GM23338 (cell line): ENCODE results near the gene RAB29. TPM values are rescaled to one million over a fixed set of nuclear protein-coding genes. Genes with fewer than 3 reads are reported as not detected.

ENCODE experiments used
- ATAC-seq: fragments of 200-7000 bp; cut with Tn5 transposase; 3 replicates; pipeline ENCODE4 v1.9.1; 2020
- DNase-seq: peaks from one replicate; pipeline ENCODE4 v3.0.0-alpha.2; 2015; ENCODE audit warnings: low spot score
- H2AFZ ChIP-seq: fragments of 200-600 bp; sonication (generic); 2 replicates; pipeline ENCODE4 v1.8.0; 2016; ENCODE audit warnings: antibody characterized with exemption, mild to moderate bottlenecking, moderate library complexity
- H3F3A ChIP-seq: fragments of 200-600 bp; sonication (generic); replicated peaks from 2 replicates; pipeline ENCODE4 v1.8.0; 2017; ENCODE audit warnings: antibody characterized with exemption, mixed run types, low read depth
- H3K27ac ChIP-seq: fragments of 200-600 bp; sonication (generic); 2 replicates; pipeline ENCODE4 v1.6.1; 2016; ENCODE audit warnings: low read depth
- H3K27me3 ChIP-seq: fragments of 200-600 bp; sonication (generic); 2 replicates; pipeline ENCODE4 v1.8.0; 2016; ENCODE audit warnings: mild to moderate bottlenecking, mixed run types, moderate library complexity; ENCODE audit not compliant: insufficient read depth
- H3K36me3 ChIP-seq: fragments of 200-600 bp; sonication (generic); 2 replicates; pipeline ENCODE4 v1.8.0; 2016; ENCODE audit warnings: mild to moderate bottlenecking; ENCODE audit not compliant: insufficient read depth
- H3K4me1 ChIP-seq: fragments of 200-600 bp; sonication (generic); 2 replicates; pipeline ENCODE4 v1.8.0; 2016; ENCODE audit warnings: mild to moderate bottlenecking, moderate library complexity; ENCODE audit not compliant: insufficient read depth
- H3K4me2 ChIP-seq: fragments of 200-600 bp; sonication (generic); 2 replicates; pipeline ENCODE4 v1.7.1; 2017; ENCODE audit warnings: mixed run types
- H3K4me3 ChIP-seq: fragments of 200-600 bp; sonication (generic); 2 replicates; pipeline ENCODE4 v1.6.1; 2016; ENCODE audit warnings: mixed run types
- H3K79me2 ChIP-seq: fragments of 200-600 bp; sonication (generic); replicated peaks from 2 replicates; pipeline ENCODE4 v1.8.0; 2017; ENCODE audit warnings: mild to moderate bottlenecking; ENCODE audit not compliant: insufficient read depth
- H3K9me2 ChIP-seq: fragments of 200-600 bp; sonication (generic); 2 replicates; pipeline ENCODE4 v1.8.0; 2017; ENCODE audit not compliant: insufficient read depth
- H4K20me1 ChIP-seq: fragments of 200-600 bp; sonication (generic); replicated peaks from 2 replicates; pipeline ENCODE4 v1.8.0; 2017; ENCODE audit warnings: mild to moderate bottlenecking; ENCODE audit not compliant: insufficient read depth
- H3K27ac Mint-ChIP-seq: 2 replicates; pipeline ENCODE4 v1.8.0; 2020; ENCODE audit warnings: inconsistent platforms, mild to moderate bottlenecking, moderate library complexity, mixed read lengths
- H3K27me3 Mint-ChIP-seq: 3 replicates; pipeline ENCODE4 v1.8.0; 2022; ENCODE audit warnings: low read depth, mild to moderate bottlenecking, moderate library complexity, mixed read lengths, inconsistent platforms; ENCODE audit not compliant: insufficient read depth, poor library complexity
- H3K36me3 Mint-ChIP-seq: 3 replicates; pipeline ENCODE4 v1.8.0; 2021; ENCODE audit warnings: low read depth, mild to moderate bottlenecking, inconsistent platforms, moderate library complexity, mixed read lengths
- H3K4me1 Mint-ChIP-seq: 3 replicates; pipeline ENCODE4 v1.8.0; 2020; ENCODE audit warnings: mild to moderate bottlenecking, inconsistent platforms, mixed read lengths
- H3K4me3 Mint-ChIP-seq: 3 replicates; pipeline ENCODE4 v1.8.0; 2021; ENCODE audit warnings: moderate library complexity, mild to moderate bottlenecking, inconsistent platforms, mixed read lengths
- H3K9me3 Mint-ChIP-seq: 3 replicates; pipeline ENCODE4 v1.8.0; 2020; ENCODE audit warnings: moderate library complexity, mild to moderate bottlenecking, inconsistent platforms, mixed read lengths
- CREB1 ChIP-seq: fragments of 250-450 bp; sonication (Bioruptor Pico); IDR thresholded peaks from 2 replicates; pipeline ENCODE4 v1.5.0; 2020; ENCODE audit warnings: low read depth, mild to moderate bottlenecking, moderate library complexity
- CTCF ChIP-seq, 2 experiments: fragments of 200-600 bp in 1 of 2; sonication (generic) in 1 of 2; conservative IDR thresholded peaks; 2 replicates each; pipeline versions ENCODE4 v1.5.1 to v1.6.1; 2016 to 2017; ENCODE audit warnings: antibody characterized with exemption in 2 of 2, low read depth in 2 of 2, mild to moderate bottlenecking in 2 of 2, moderate library complexity in 1 of 2
- ETS1 ChIP-seq: IDR thresholded peaks from 2 replicates; pipeline ENCODE4 v1.6.1; 2016; ENCODE audit warnings: antibody characterized with exemption
- EZH2 ChIP-seq: fragments of 200-600 bp; sonication (generic); IDR thresholded peaks from one replicate; pipeline ENCODE4 v1.8.0; 2017; ENCODE audit warnings: antibody characterized with exemption, mild to moderate bottlenecking, low read depth; ENCODE audit not compliant: unreplicated experiment
- EZH2phosphoT487 ChIP-seq: fragments of 200-600 bp; sonication (generic); IDR thresholded peaks from one replicate; pipeline ENCODE4 v1.8.1; 2018; ENCODE audit warnings: antibody characterized with exemption; ENCODE audit not compliant: unreplicated experiment
- JUNB ChIP-seq: IDR thresholded peaks from one replicate; pipeline ENCODE4 v1.6.1; 2016; ENCODE audit warnings: antibody characterized with exemption; ENCODE audit not compliant: unreplicated experiment
- NANOG ChIP-seq: IDR thresholded peaks from 2 replicates; pipeline ENCODE4 v1.6.1; 2016; ENCODE audit warnings: antibody characterized with exemption, borderline replicate concordance
- POLR2AphosphoS5 ChIP-seq: IDR thresholded peaks from 2 replicates; pipeline ENCODE4 v1.6.1; 2016; ENCODE audit warnings: antibody characterized with exemption, low read depth
- REST ChIP-seq: IDR thresholded peaks from one replicate; pipeline ENCODE4 v1.6.1; 2018; ENCODE audit warnings: antibody characterized with exemption; ENCODE audit not compliant: unreplicated experiment
- STAT1 ChIP-seq: IDR thresholded peaks from one replicate; pipeline ENCODE4 v1.6.1; 2016; ENCODE audit warnings: antibody characterized with exemption; ENCODE audit not compliant: unreplicated experiment
- ZNF114 ChIP-seq: fragments of 250-450 bp; sonication (Bioruptor Pico); IDR thresholded peaks from 2 replicates; pipeline ENCODE4 v1.5.0; 2020; ENCODE audit warnings: mild to moderate bottlenecking, moderate library complexity
- ZNF331 ChIP-seq: fragments of 250-450 bp; sonication (Bioruptor Pico); IDR thresholded peaks from 2 replicates; pipeline ENCODE4 v1.5.0; 2020; ENCODE audit warnings: low read depth, mild to moderate bottlenecking, moderate library complexity
- ZNF462 ChIP-seq: fragments of 250-450 bp; sonication (Bioruptor Pico); IDR thresholded peaks from 2 replicates; pipeline ENCODE4 v1.5.0; 2020; ENCODE audit warnings: mild to moderate bottlenecking, moderate library complexity
- polyA plus RNA-seq: library from polyadenylated mRNA; unstranded; fragments of >200 nt; fragmentation: Nextera tagmentation; extraction: Ambion mirVana; gene quantifications from 2 replicates; pipeline ENCODE4 v1.2.1, GENCODE V29; 2016
- total RNA-seq: library from RNA; depleted of rRNA; stranded (reverse); fragments of >200 nt; shearing (Covaris generic); gene quantifications from 2 replicates; pipeline ENCODE4 v1.2.3, GENCODE V29; 2014

The RAB29 gene
- total and polyA plus RNA-seq, 2 experiments from 2014 or later = 7.1 to 9.1 TPM

GRCh38 chr1:205798577-205798976 is 23.3 kb upstream of the RAB29 start:
- DNase-seq = no peak
- Histone ChIP-seq H3F3A (no peaks in the 10 kb centered on the region), H3K27ac (no peak overlapping the region), H3K4me1 (no peaks in the 10 kb centered on the region), H3K79me2 (peaks cover 8% of the 10 kb centered on the region), H3K4me3 (no peak overlapping the region), H4K20me1 (no peaks in the 10 kb centered on the region; the same call in 1 of the 2 replicates), H3K9me2 (no peaks in the 10 kb centered on the region), H2AFZ (no peak overlapping the region), H3K27me3 (no peaks in the 10 kb centered on the region), H3K36me3 (peaks cover 2% of the 10 kb centered on the region; the same call in 1 of the 2 replicates), H3K4me2 (no peak overlapping the region)
- H3K4me3 Mint-ChIP-seq = no peak overlapping the region
- H3K36me3 Mint-ChIP-seq = peaks cover 28% of the 10 kb centered on the region; the same call in 2 of the 3 replicates
- H3K9me3 Mint-ChIP-seq = no peaks in the 10 kb centered on the region
- peaks cover 10% of the 10 kb centered on the region; the same call in 2 of the 3 replicates for H3K4me1 Mint-ChIP-seq
- H3K27me3 Mint-ChIP-seq = peaks cover 4% of the 10 kb centered on the region
- no peak for ATAC-seq
- TF ChIP-seq ZNF331 (CRISPR knock-in tag) (no peak), CREB1 (CRISPR knock-in tag) (no peak), NANOG (no peak), EZH2phosphoT487 (no peak), ZNF462 (CRISPR knock-in tag) (no peak), REST (no peak), ETS1 (no peak), ZNF114 (no peak), CTCF (conservative IDR thresholded peaks at IDR 0.05; ENCODE audit: low read depth in 2 of 2) (no peak), EZH2 (no peak), POLR2AphosphoS5 (no peak), JUNB (no peak), STAT1 (no peak)
- no peak overlapping the region for H3K27ac Mint-ChIP-seq
